NCI-H2107 treated with DMSO at 0.1 percent for 48 hours (cell line): Measurements from ENCODE around the gene REG3A.

Source experiments
- DNase-seq: peaks from one replicate; lab custom pipeline; 2025; ENCODE audit not compliant: unreplicated experiment; lab: John Stamatoyannopoulos, UW

Gene REG3A

GRCh38 chr2:79122676-79123075 lies 36.9 kb downstream of the REG3A start:
- no peak for DNase-seq

- no peak for DNase-seq
Observed at GRCh38 chr2:79120194-79120713, 39.3 kb downstream of the REG3A start, which contains the start of gene REG1A. REG1A (plus strand) TSS chr2:79120488; CDS start chr2:79120862, 374 bp downstream.

GRCh38 chr2:79116997-79117928 lies 42.3 kb downstream of the REG3A start:
- DNase-seq = no peak

- no peak for DNase-seq
Observed at GRCh38 chr2:79114797-79115494, 44.6 kb downstream of the REG3A start.

- no peak for DNase-seq
Observed at GRCh38 chr2:79112269-79112668, 47.3 kb downstream of the REG3A start.
